Common myeloid progenitor, CD34-positive (primary cell): ENCODE measurements around the gene SLC25A1.

Source experiments
- CTCF ChIA-PET: fragments of 350-600 bp; sonication (Branson Sonifier 250); formaldehyde crosslinking; loops from one replicate; lab custom pipeline; 2021; ENCODE audit warnings: antibody characterized with exemption; lab: Charles Lee
- POLR2A ChIA-PET: fragments of 350-600 bp; sonication (Branson Sonifier 250); formaldehyde crosslinking; loops from one replicate; lab custom pipeline; 2021; ENCODE audit warnings: antibody characterized with exemption; lab: Charles Lee
- DNase-seq, 3 donors: peaks; one replicate each; pipeline versions ENCODE4 v3.0.0 to v3.0.0-alpha.2; 2013
- H3K27ac ChIP-seq, 2 experiments: 1 replicate in 1 of 2; 2 replicates in 1 of 2; pipeline ENCODE4 v1.7.0; 2013; ENCODE audit warnings: inconsistent platforms in 2 of 2, low read length in 2 of 2, mild to moderate bottlenecking in 2 of 2, low read depth in 1 of 2, moderate library complexity in 1 of 2; ENCODE audit not compliant: severe bottlenecking in 2 of 2, insufficient read depth in 1 of 2, poor library complexity in 1 of 2
- H3K27me3 ChIP-seq, 5 experiments: replicated peaks in 2 of 5; 1 replicate in 3 of 5; 2 replicates in 2 of 5; pipeline versions ENCODE4 v1.6.1 to v1.7.0; 2013; ENCODE audit warnings: low read length in 4 of 5, mild to moderate bottlenecking in 2 of 5, moderate library complexity in 2 of 5, inconsistent platforms in 1 of 5; ENCODE audit not compliant: insufficient read depth in 5 of 5, control insufficient read depth in 4 of 5
- H3K36me3 ChIP-seq, 4 experiments: 1 replicate in 2 of 4; 2 replicates in 2 of 4; pipeline versions ENCODE4 v1.6.1 to v1.7.0; 2013; ENCODE audit warnings: low read length in 3 of 4, control low read depth in 1 of 4, mild to moderate bottlenecking in 1 of 4; ENCODE audit not compliant: control insufficient read depth in 4 of 4, insufficient read depth in 4 of 4
- H3K4me1 ChIP-seq, 4 experiments: 1 replicate in 3 of 4; 2 replicates in 1 of 4; pipeline versions ENCODE4 v1.6.1 to v1.7.1; 2013; ENCODE audit warnings: low read length in 3 of 4, mild to moderate bottlenecking in 3 of 4, control low read depth in 1 of 4, inconsistent platforms in 1 of 4, moderate library complexity in 1 of 4; ENCODE audit not compliant: control insufficient read depth in 4 of 4, insufficient read depth in 4 of 4; ENCODE audit errors: control extremely low read depth in 1 of 4
- H3K4me3 ChIP-seq, 7 experiments: 1 replicate in 4 of 7; 2 replicates in 3 of 7; pipeline versions ENCODE4 v1.5.1 to v1.7.0; 2013; ENCODE audit warnings: mild to moderate bottlenecking in 7 of 7, low read length in 6 of 7, moderate library complexity in 6 of 7, inconsistent platforms in 2 of 7, low read depth in 2 of 7, control low read depth in 1 of 7; ENCODE audit not compliant: insufficient read depth in 4 of 7, control insufficient read depth in 1 of 7; ENCODE audit errors: extremely low read depth in 1 of 7
- H3K9me3 ChIP-seq, 5 experiments: 1 replicate in 4 of 5; 2 replicates in 1 of 5; pipeline versions ENCODE4 v1.6.1 to v1.7.1; 2013; ENCODE audit warnings: low read length in 4 of 5, mild to moderate bottlenecking in 2 of 5, inconsistent platforms in 1 of 5, low read depth in 1 of 5, moderate library complexity in 1 of 5; ENCODE audit not compliant: control insufficient read depth in 4 of 5, insufficient read depth in 2 of 5; ENCODE audit errors: control extremely low read depth in 1 of 5
- WGBS: methylation state at CpG from one replicate; pipeline ENCODE4 v1.1.5; 2013; ENCODE audit not compliant: insufficient coverage; 5-methylcytosine and 5-hydroxymethylcytosine counted together

The SLC25A1 gene

GRCh38 chr22:19150482-19151328, 27.8 kb downstream of the SLC25A1 start:
- ChIA-PET CTCF (interaction anchor here (1.1 kb wide), 1 partner anchor 19 kb away, joined by 4 read pairs; no protein-coding TSS in a partner anchor), POLR2A (no interaction called here)
- H3K27ac ChIP-seq = no peak overlapping the region
- peaks cover 0 to 15% (median 2%) of the 10 kb centered on the region in 5 experiments for H3K9me3 ChIP-seq
- no peak overlapping the region for H3K4me3 ChIP-seq
- 12% methylated on average over 57 of the region's 68 CpGs for WGBS
- peaks cover 0 to 14% (median 6%) of the 10 kb centered on the region in 4 experiments for H3K4me1 ChIP-seq
- no peak for DNase-seq
- H3K27me3 ChIP-seq = peaks cover 0 to 77% (median 47%) of the 10 kb centered on the region in 5 experiments
- H3K36me3 ChIP-seq = no peaks in the 10 kb centered on the region

GRCh38 chr22:19149991-19150390, 28.5 kb downstream of the SLC25A1 start, which contains the start of gene GSC2:
Gene GSC2 (minus strand): TSS chr22:19150292. CDS start chr22:19150283, 9 bp downstream.
- 4% methylated on average over 55 of the region's 59 CpGs for WGBS
- H3K4me1 ChIP-seq = peaks cover 0 to 14% (median 6%) of the 10 kb centered on the region in 4 experiments
- no peak for DNase-seq
- POLR2A ChIA-PET = no interaction called here
- no peaks in the 10 kb centered on the region for H3K36me3 ChIP-seq
- peak within 1 kb of the TSS in 5 of 7 experiments; percentile 3 to 61 (median 56) for H3K4me3 ChIP-seq
- peaks cover 0 to 15% (median 2%) of the 10 kb centered on the region in 5 experiments for H3K9me3 ChIP-seq
- CTCF ChIA-PET = no interaction called here
- H3K27me3 ChIP-seq = peaks cover 0 to 76% (median 47%) of the 10 kb centered on the region in 5 experiments
- H3K27ac ChIP-seq = no peak within 1 kb of the TSS

GRCh38 chr22:19149047-19149883, 29.3 kb downstream of the SLC25A1 start:
- ChIA-PET POLR2A (interaction anchor here (0.6 kb wide), 1 partner anchor 9 kb away, joined by 4 read pairs; no protein-coding TSS in a partner anchor), CTCF (interaction anchor here (0.8 to 0.9 kb wide), 3 partner anchors 10 to 330 kb away, joined by 3 read pairs; partner anchors contain the start of gene UFD1)
- no peaks in the 10 kb centered on the region for H3K36me3 ChIP-seq
- no peak overlapping the region for H3K27ac ChIP-seq
- H3K4me3 ChIP-seq = peak overlapping the region in 5 of 7 experiments; percentile 3 to 61 (median 56)
- H3K9me3 ChIP-seq = peaks cover 0 to 15% (median 2%) of the 10 kb centered on the region in 5 experiments
- DNase-seq = peak; percentile 20 to 57 (median 52)
- WGBS = 4% methylated on average over 86 of the region's 92 CpGs
- H3K27me3 ChIP-seq = peaks cover 0 to 76% (median 47%) of the 10 kb centered on the region in 5 experiments
- H3K4me1 ChIP-seq = peaks cover 0 to 14% (median 7%) of the 10 kb centered on the region in 4 experiments

- no peak for DNase-seq
- H3K27me3 ChIP-seq = peaks cover 0 to 71% (median 47%) of the 10 kb centered on the region in 5 experiments
- 53% methylated on average over 24 of the region's 33 CpGs for WGBS
- ChIA-PET CTCF (interaction anchor here (0.8 to 1.3 kb wide), 5 partner anchors 9 to 330 kb away, joined by 3 to 4 read pairs (median 3); partner anchors contain the start of gene UFD1), POLR2A (interaction anchor here (0.6 kb wide), 1 partner anchor 8 kb away, joined by 4 read pairs; no protein-coding TSS in a partner anchor)
- no peaks in the 10 kb centered on the region for H3K36me3 ChIP-seq
- no peak overlapping the region for H3K27ac ChIP-seq
- peaks cover 0 to 10% (median 2%) of the 10 kb centered on the region in 5 experiments for H3K9me3 ChIP-seq
- peaks cover 0 to 20% (median 11%) of the 10 kb centered on the region in 4 experiments for H3K4me1 ChIP-seq
- peak overlapping the region in 1 of 7 experiments; percentile 57 for H3K4me3 ChIP-seq
Measured at GRCh38 chr22:19148417-19149046, 30.0 kb downstream of the SLC25A1 start.

GRCh38 chr22:19147195-19147780, 31.2 kb downstream of the SLC25A1 start:
- Histone ChIP-seq H3K4me1 (peaks cover 3 to 25% (median 13%) of the 10 kb centered on the region in 4 experiments), H3K27me3 (peaks cover 0 to 61% (median 40%) of the 10 kb centered on the region in 5 experiments), H3K4me3 (no peak overlapping the region), H3K9me3 (peaks cover 0 to 7% (median 2%) of the 10 kb centered on the region in 5 experiments), H3K27ac (no peak overlapping the region), H3K36me3 (peaks cover 0 to 5% (median 3%) of the 10 kb centered on the region in 4 experiments)
- CTCF ChIA-PET = interaction anchor here (1.1 to 1.7 kb wide), 4 partner anchors 27 to 74 kb away, joined by 3 to 7 read pairs (median 4); no protein-coding TSS in a partner anchor
- 54% methylated on average over 9 of the region's 9 CpGs for WGBS
- POLR2A ChIA-PET = no interaction called here
- DNase-seq = no peak
